Prostate gland (tissue), 1 donor: ENCODE results near the gene RASAL2.

Experiments
- POLR2A ChIP-seq: fragments of 450-650 bp; IDR thresholded peaks from one replicate; pipeline ENCODE4 v1.6.1; 2016; ENCODE audit warnings: antibody characterized with exemption, mild to moderate bottlenecking
- POLR2AphosphoS5 ChIP-seq: sonication (generic); formaldehyde crosslinking; IDR thresholded peaks from one replicate; pipeline ENCODE4 v1.6.1; 2017; ENCODE audit warnings: antibody characterized with exemption

DNA sequence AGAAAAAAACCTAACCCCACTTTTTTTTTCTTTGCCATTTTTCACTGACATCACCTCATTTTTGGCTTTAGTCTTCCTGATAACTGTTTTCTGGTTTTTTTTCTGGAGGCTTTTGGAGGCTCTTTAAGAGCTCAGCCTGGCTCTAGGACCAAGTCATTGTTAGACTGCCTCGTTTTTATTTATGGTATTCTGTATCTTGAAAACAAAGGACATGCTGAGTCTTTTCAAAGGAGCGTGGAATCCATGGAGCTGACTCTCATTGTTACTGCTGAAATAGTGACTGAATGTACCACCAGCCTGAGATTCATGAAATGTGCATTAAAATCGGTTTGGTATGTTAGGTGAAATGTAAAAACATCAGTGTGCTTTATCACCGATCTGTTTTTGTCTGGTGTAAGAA is 28.0 kb downstream of the RASAL2 start:
- TF ChIP-seq POLR2A (no peak), POLR2AphosphoS5 (no peak)
